ENCODE results near the gene CADPS2. TPM values are rescaled to one million over a fixed set of nuclear protein-coding genes. Genes with fewer than 3 reads are reported as not detected.

The CADPS2 gene
- total and polyA plus RNA-seq, 2 of the 8 experiments (the other 6 are each of a cell fraction or from before 2014, with no cell fraction given) = 8.9 to 22.3 TPM

GRCh38 chr7:122864016-122864415 lies 22.2 kb downstream of the CADPS2 start (continued):
- TF ChIP-seq CHD7 (IDR thresholded peaks at IDR 0.05; ENCODE audit: insufficient replicate concordance, low read length) (no peak), E2F6 (IDR thresholded peaks at IDR 0.05) (no peak), JUN (IDR thresholded peaks at IDR 0.05; ENCODE audit: low read depth, low read length) (no peak)

Measured in H1 (cell line).